Measurements from ENCODE around the gene TRAPPC11. TPM values are rescaled to one million over a fixed set of nuclear protein-coding genes. Genes with fewer than 3 reads are reported as not detected.
A peak's percentile ranks its signal among the peaks of the same experiment; 100 is the strongest.

Gene TRAPPC11
- total RNA-seq (2021; ENCODE audit: unreplicated experiment) (15.6 TPM), Bru-seq, nascent RNA (percentile 63 among the genes with signal in this experiment), BruChase-seq, experiment 1, labeled RNA remaining after a 6-hour chase (percentile 71 among the genes with signal in this experiment), BruChase-seq, experiment 2, labeled RNA remaining after a 2-hour chase (percentile 65 among the genes with signal in this experiment)
- 5.8 and 7.2 TPM in 2 replicates for polyA plus RNA-seq (2012)
- long read RNA-seq, full-length matches to known transcripts = 12 of 31 reads
- long read RNA-seq, partial matches to known transcripts = 11 of 31 reads
- long read RNA-seq, other reads (novel, unspliced or antisense) = 8 of 31 reads

DNA sequence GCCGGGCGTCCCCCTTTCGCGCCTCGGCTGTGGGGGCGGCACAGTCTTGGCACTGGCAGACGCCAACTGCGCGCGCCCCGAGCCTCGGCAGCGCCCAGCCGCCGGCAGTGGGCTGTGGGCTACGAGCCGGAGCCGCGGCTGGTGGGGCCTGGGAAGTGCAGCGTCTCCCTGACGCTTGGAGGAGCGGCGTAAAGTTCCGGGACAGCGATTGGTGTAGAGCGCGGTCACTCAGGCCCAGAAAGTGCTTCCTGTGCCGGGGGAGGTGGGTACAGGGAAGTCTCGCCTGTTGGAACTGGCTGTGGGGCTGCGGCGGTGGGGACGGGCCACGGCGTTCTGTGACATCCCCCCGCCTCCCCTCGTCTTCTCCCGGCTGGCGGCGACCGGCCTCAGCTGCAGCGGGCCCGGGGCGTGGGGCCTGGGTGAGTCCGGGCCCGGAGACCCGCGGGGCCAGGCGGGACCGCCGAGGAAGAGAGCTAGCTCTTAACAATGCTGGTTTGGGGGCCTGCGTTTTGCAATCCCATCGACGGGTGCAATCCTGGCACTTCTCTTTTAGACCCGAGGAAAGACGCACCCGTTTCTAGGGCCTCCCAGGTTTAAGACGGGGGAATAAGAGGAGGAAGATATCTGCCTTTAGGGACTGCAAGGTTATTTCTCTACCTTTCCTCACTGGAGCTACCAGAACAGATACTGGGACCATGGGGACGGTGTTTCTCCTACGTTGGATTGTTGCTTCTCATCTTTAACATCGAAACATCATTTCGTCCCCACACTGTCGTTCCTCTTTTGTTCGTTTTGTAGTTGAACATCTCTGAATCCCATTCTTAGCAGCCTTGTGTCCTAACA, at the start of gene TRAPPC11, which contains the start of gene RWDD4:
TRAPPC11 (plus strand) TSS at position 265 of the 843 bp plus-strand sequence. CDS start 4,575 bp downstream, outside the sequence.
RWDD4 (minus strand) TSS at position 157 of the 843 bp plus-strand sequence. CDS start 233 bp downstream, outside the sequence.
- Histone ChIP-seq H3K4me3 (replicated peaks in 1 of 2; ENCODE audit: low read depth in 1 of 2, low read length in 2 of 2) (peak within 1 kb of the TSS; percentile 66 to 77), H3K36me3 (ENCODE audit: control insufficient read depth in 1 of 2, insufficient read depth in 2 of 2, low read length in 2 of 2) (no peaks in the 10 kb centered on the region), H3K4me2 (ENCODE audit: low read length) (peak within 1 kb of the TSS; percentile 79), H3K79me2 (ENCODE audit: insufficient read depth, low read length) (peaks cover 25% of the 10 kb centered on the region), H3K27me3 (ENCODE audit: insufficient read depth, low read length) (no peaks in the 10 kb centered on the region), H3K9ac (ENCODE audit: low read length) (peak within 1 kb of the TSS; percentile 79), H3K9me2 (ENCODE audit: insufficient read depth) (no peaks in the 10 kb centered on the region), H3K9me3 (ENCODE audit: control insufficient read depth in 1 of 2, insufficient read depth in 1 of 2, low read depth in 1 of 2, low read length in 2 of 2) (no peaks in the 10 kb centered on the region), H4K20me1 (ENCODE audit: insufficient read depth) (no peaks in the 10 kb centered on the region), H3K27ac (ENCODE audit: low read depth, low read length) (peak within 1 kb of the TSS; percentile 51; the same call in 1 of the 2 replicates), H3K4me1 (ENCODE audit: control insufficient read depth in 1 of 2, insufficient read depth in 2 of 2, low read length in 2 of 2) (peaks cover 3 to 11% of the 10 kb centered on the region in 2 experiments; a peak in 2 of 4 replicates), H2AFZ (ENCODE audit: low read depth, low read length, poor library complexity, severe bottlenecking) (no peak within 1 kb of the TSS)
- RAD21 ChIA-PET (ENCODE audit: low non-redundant PET in 1 of 2, low total read pairs in 2 of 2, uncharacterized antibody in 2 of 2, unreplicated experiment in 2 of 2) = no interaction called here
- peak; percentile 88 for DNase-seq (ENCODE audit: low read depth, low spot score)
- BruUV-seq (replicated peaks) = no TSS peak
- intact Hi-C loops (cut with micrococcal nuclease) = loop anchor here (10.0 kb wide), 1 partner anchor 154 kb away; the partner anchor contains the start of gene ING2
- CTCF ChIA-PET = no interaction called here
- POLR2A ChIA-PET = no interaction called here
- TF ChIP-seq SP1 (IDR thresholded peaks at IDR 0.05; ENCODE audit: low read depth) (peak; percentile 84), POLR2A (IDR thresholded peaks at IDR 0.05; ENCODE audit: borderline replicate concordance, extremely low read depth, insufficient read depth, insufficient read length) (peak; percentile 37), TCF7L2 (IDR thresholded peaks at IDR 0.05; ENCODE audit: borderline replicate concordance, extremely low read depth, insufficient read depth, insufficient read length) (no peak), ZFX (IDR thresholded peaks at IDR 0.05) (peak; percentile 55), RAD21 (IDR thresholded peaks at IDR 0.05; ENCODE audit: low read depth) (no peak), ELF1 (IDR thresholded peaks at IDR 0.05; ENCODE audit: borderline replicate concordance, low read depth) (peak; percentile 39; the same call in 1 of the 2 replicates), SRF (IDR thresholded peaks at IDR 0.05; ENCODE audit: low read depth) (no peak), YY1 (IDR thresholded peaks at IDR 0.05; ENCODE audit: extremely low read depth, insufficient replicate concordance, low read depth, low read length) (no peak), POLR2AphosphoS5 (IDR thresholded peaks at IDR 0.05; ENCODE audit: low read depth, low read length) (peak; percentile 33; the same call in 1 of the 2 replicates), EGR1 (IDR thresholded peaks at IDR 0.05; ENCODE audit: low read depth) (0 out of 2 replicates have a peak, but pooled peaks have one; percentile 26)
- TF ChIP-seq, protein P1, sequence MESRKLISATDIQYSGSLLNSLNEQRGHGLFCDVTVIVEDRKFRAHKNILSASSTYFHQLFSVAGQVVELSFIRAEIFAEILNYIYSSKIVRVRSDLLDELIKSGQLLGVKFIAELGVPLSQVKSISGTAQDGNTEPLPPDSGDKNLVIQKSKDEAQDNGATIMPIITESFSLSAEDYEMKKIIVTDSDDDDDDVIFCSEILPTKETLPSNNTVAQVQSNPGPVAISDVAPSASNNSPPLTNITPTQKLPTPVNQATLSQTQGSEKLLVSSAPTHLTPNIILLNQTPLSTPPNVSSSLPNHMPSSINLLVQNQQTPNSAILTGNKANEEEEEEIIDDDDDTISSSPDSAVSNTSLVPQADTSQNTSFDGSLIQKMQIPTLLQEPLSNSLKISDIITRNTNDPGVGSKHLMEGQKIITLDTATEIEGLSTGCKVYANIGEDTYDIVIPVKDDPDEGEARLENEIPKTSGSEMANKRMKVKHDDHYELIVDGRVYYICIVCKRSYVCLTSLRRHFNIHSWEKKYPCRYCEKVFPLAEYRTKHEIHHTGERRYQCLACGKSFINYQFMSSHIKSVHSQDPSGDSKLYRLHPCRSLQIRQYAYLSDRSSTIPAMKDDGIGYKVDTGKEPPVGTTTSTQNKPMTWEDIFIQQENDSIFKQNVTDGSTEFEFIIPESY (IDR thresholded peaks at IDR 0.05; ENCODE audit: extremely low read depth, insufficient replicate concordance, low read length) = no peak
- TF ChIP-seq, protein P2, sequence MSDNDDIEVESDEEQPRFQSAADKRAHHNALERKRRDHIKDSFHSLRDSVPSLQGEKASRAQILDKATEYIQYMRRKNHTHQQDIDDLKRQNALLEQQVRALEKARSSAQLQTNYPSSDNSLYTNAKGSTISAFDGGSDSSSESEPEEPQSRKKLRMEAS (IDR thresholded peaks at IDR 0.05) = peak; percentile 33; the same call in 1 of the 2 replicates
- TF ChIP-seq, protein P3, sequence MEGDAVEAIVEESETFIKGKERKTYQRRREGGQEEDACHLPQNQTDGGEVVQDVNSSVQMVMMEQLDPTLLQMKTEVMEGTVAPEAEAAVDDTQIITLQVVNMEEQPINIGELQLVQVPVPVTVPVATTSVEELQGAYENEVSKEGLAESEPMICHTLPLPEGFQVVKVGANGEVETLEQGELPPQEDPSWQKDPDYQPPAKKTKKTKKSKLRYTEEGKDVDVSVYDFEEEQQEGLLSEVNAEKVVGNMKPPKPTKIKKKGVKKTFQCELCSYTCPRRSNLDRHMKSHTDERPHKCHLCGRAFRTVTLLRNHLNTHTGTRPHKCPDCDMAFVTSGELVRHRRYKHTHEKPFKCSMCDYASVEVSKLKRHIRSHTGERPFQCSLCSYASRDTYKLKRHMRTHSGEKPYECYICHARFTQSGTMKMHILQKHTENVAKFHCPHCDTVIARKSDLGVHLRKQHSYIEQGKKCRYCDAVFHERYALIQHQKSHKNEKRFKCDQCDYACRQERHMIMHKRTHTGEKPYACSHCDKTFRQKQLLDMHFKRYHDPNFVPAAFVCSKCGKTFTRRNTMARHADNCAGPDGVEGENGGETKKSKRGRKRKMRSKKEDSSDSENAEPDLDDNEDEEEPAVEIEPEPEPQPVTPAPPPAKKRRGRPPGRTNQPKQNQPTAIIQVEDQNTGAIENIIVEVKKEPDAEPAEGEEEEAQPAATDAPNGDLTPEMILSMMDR (IDR thresholded peaks at IDR 0.05 in 2 of 3, conservative IDR thresholded peaks at IDR 0.05 in 1 of 3; ENCODE audit: borderline replicate concordance in 1 of 3, insufficient read depth in 1 of 3, low read depth in 2 of 3, low read length in 2 of 3) = no peak
- ATAC-seq = peak; percentile 99
